SH-SY5Y (cell line): ENCODE results near the gene CAMK1G.

Experiments used
- GATA2 ChIP-seq: IDR thresholded peaks from 2 replicates; pipeline ENCODE4 v1.6.1; 2011; ENCODE audit warnings: mild to moderate bottlenecking, low read depth, low read length
- GATA3 ChIP-seq: IDR thresholded peaks from 2 replicates; pipeline ENCODE4 v1.6.1; 2011; ENCODE audit warnings: low read depth, mild to moderate bottlenecking, low read length, moderate library complexity

DNA sequence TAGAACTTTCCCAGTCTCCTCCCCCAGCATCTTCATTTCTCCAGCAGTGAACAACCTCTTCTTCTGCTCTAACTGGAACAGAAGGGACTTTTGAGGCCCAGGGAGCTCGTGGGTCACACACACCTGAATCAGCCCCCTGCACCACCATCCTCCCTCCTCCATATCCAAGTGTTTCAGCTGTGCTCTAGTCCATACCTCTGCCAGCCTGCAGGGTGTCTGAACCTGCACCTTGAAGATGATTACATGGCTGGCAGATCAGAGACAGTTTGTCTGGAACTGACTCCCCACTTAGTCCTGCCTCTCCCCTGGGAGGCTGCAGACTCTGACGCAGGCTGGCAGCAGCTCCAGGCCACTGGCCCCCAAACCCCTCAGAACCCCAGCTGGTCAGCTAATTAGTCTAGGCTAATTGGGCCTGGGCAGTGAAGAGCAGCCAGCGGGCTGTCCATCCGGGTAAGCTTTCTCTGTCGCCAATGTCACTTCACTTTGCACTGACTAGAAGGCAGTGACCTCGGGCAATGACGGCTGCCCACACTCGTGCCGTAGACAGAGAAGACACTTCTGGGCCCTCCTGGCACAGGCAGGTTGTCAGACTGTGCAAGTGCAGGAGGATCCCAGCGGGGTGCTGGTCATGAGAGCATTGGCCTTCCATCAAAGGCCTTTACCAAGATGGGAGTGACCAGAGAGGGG, 12.2 kb downstream of the CAMK1G start:
- TF ChIP-seq GATA2 (no peak), GATA3 (no peak)
